Suppressor macrophage treated with lipopolysaccharide for 1 hour (primary cell): ENCODE measurements around the gene BLOC1S4.
"Not testable (repeated sequence)": the region's sequence is repeated elsewhere in the genome, so short reads cannot be mapped to it uniquely, and the experiment has no call there.

Experiments used
- DNase-seq, 3 donors: peaks; one replicate each; pipeline ENCODE4 v3.0.0-alpha.2; 2020 to 2022

BLOC1S4 gene

GRCh38 chr4:6746721-6747293 lies 30.8 kb downstream of the BLOC1S4 start:
- no peak for DNase-seq

GRCh38 chr4:6747294-6748051 lies 31.5 kb downstream of the BLOC1S4 start:
- DNase-seq = no peak

GRCh38 chr4:6748286-6748685 lies 32.3 kb downstream of the BLOC1S4 start:
- no peak for DNase-seq

GRCh38 chr4:6749340-6750171 lies 33.6 kb downstream of the BLOC1S4 start:
- DNase-seq = peak; percentile 64 to 81 (median 70)

GRCh38 chr4:6750286-6751221 lies 34.6 kb downstream of the BLOC1S4 start:
- no peak for DNase-seq

- no peak for DNase-seq
Observed at GRCh38 chr4:6751611-6752485, 35.9 kb downstream of the BLOC1S4 start.

- DNase-seq = peak; percentile 29 to 55 (median 53)
Observed at GRCh38 chr4:6752486-6752829, 36.5 kb downstream of the BLOC1S4 start.

- DNase-seq = no peak
Observed at GRCh38 chr4:6753103-6753560, 37.2 kb downstream of the BLOC1S4 start.

GRCh38 chr4:6753891-6754290 lies 37.9 kb downstream of the BLOC1S4 start:
- no peak for DNase-seq

- no peak for DNase-seq
Observed at GRCh38 chr4:6754481-6755087, 38.6 kb downstream of the BLOC1S4 start.

- no peak for DNase-seq
Observed at GRCh38 chr4:6755088-6755753, 39.2 kb downstream of the BLOC1S4 start.

- DNase-seq = not testable (repeated sequence)
Observed at GRCh38 chr4:6756345-6756744, 40.4 kb downstream of the BLOC1S4 start.

- DNase-seq = no peak
Observed at GRCh38 chr4:6758728-6759127, 42.8 kb downstream of the BLOC1S4 start.

GRCh38 chr4:6760865-6761264 lies 44.9 kb downstream of the BLOC1S4 start:
- DNase-seq = no peak

GRCh38 chr4:6761649-6762615 lies 46.0 kb downstream of the BLOC1S4 start:
- DNase-seq = no peak

- DNase-seq = no peak
Observed at GRCh38 chr4:6763330-6763851, 47.4 kb downstream of the BLOC1S4 start.

- no peak for DNase-seq
Observed at GRCh38 chr4:6764976-6765620, 49.1 kb downstream of the BLOC1S4 start.

- no peak for DNase-seq
Observed at GRCh38 chr4:6765703-6766102, 49.7 kb downstream of the BLOC1S4 start.
